HepG2 (cell line): ENCODE results near the gene GABRA4. TPM values are rescaled to one million over a fixed set of nuclear protein-coding genes. Genes with fewer than 3 reads are reported as not detected.

ENCODE experiments used
- ATAC-seq: fragments of 200-7000 bp; cut with Tn5 transposase; 3 replicates; pipeline ENCODE4 v1.9.1; 2020; ENCODE audit warnings: mild to moderate bottlenecking, moderate library complexity
- BruUV-seq: library from RNA; stranded (reverse); fragments of 400-500 nt; replicated peaks from 2 replicates; lab custom pipeline; 2021; lab: Mats Ljungman, UMichigan
- CTCF ChIA-PET: fragments of 300-600 bp; formaldehyde crosslinking; extraction: SDS; loops from one replicate; lab custom pipeline; 2021; ENCODE audit warnings: low total read pairs, inconsistent platforms, low intra/inter-chr PET ratio; lab: Yijun Ruan, JAX
- POLR2A ChIA-PET: fragments of 350-600 bp; sonication (Branson Sonifier 250); formaldehyde crosslinking; loops from one replicate; lab custom pipeline; 2020; ENCODE audit warnings: antibody characterized with exemption, inconsistent platforms; lab: Yijun Ruan, JAX
- DNase-seq: peaks from one replicate; pipeline ENCODE4 v3.0.0-alpha.2; 2015; ENCODE audit warnings: low spot score
- FAIRE-seq: peaks from 3 replicates; lab custom pipeline; 2011; peaks lifted over from hg19 to GRCh38; lab: Jason Lieb, UNC
- H2AFZ ChIP-seq: one replicate; pipeline ENCODE4 v1.6.1; 2011; ENCODE audit warnings: low read length, inconsistent platforms
- H3K27ac ChIP-seq: fragments of 300-600 bp; 3 replicates; pipeline ENCODE4 v1.8.0; 2011; ENCODE audit warnings: mixed run types, mild to moderate bottlenecking, mixed read lengths, low read length, inconsistent platforms; ENCODE audit not compliant: insufficient read depth; ENCODE audit errors: extremely low read length
- H3K27me3 ChIP-seq, 2 experiments: fragments of 200-600 bp in 1 of 2; 2 replicates in 1 of 2; 3 replicates in 1 of 2; pipeline versions ENCODE4 v1.6.0 to v1.8.0; 2011; ENCODE audit warnings: low read length in 2 of 2, mild to moderate bottlenecking in 2 of 2, moderate library complexity in 2 of 2, inconsistent platforms in 1 of 2; ENCODE audit not compliant: insufficient read depth in 2 of 2, control insufficient read depth in 1 of 2
- H3K36me3 ChIP-seq, 2 experiments: fragments of 200-600 bp in 1 of 2; replicated peaks in 1 of 2; 2 replicates in 1 of 2; 3 replicates in 1 of 2; pipeline versions ENCODE4 v1.5.1 to v1.8.0; 2011; ENCODE audit warnings: low read length in 2 of 2, inconsistent platforms in 1 of 2; ENCODE audit not compliant: insufficient read depth in 2 of 2, control insufficient read depth in 1 of 2
- H3K4me1 ChIP-seq: 2 replicates; pipeline ENCODE4 v1.5.1; 2012; ENCODE audit warnings: low read length, inconsistent platforms; ENCODE audit not compliant: insufficient read depth
- H3K4me2 ChIP-seq: 2 replicates; pipeline ENCODE4 v1.6.0; 2011; ENCODE audit warnings: low read depth, low read length, inconsistent platforms
- H3K4me3 ChIP-seq, 3 experiments: fragments of 200-600 bp in 1 of 3; sonication (generic), shearing (Covaris generic) in 1 of 3; replicated peaks in 1 of 3; 2 replicates each; pipeline ENCODE4 v1.5.1; 2011 to 2016; ENCODE audit warnings: low read length in 3 of 3, inconsistent platforms in 2 of 3, low read depth in 2 of 3, mild to moderate bottlenecking in 2 of 3, control low read depth in 1 of 3, mixed read lengths in 1 of 3; ENCODE audit not compliant: insufficient read depth in 1 of 3
- H3K79me2 ChIP-seq: one replicate; pipeline ENCODE4 v1.6.1; 2011; ENCODE audit warnings: low read length, inconsistent platforms; ENCODE audit not compliant: insufficient read depth
- H3K9ac ChIP-seq: 2 replicates; pipeline ENCODE4 v1.6.0; 2011; ENCODE audit warnings: mild to moderate bottlenecking, low read depth, low read length, inconsistent platforms; ENCODE audit not compliant: insufficient read depth
- H3K9me3 ChIP-seq: 2 replicates; pipeline ENCODE4 v1.5.1; 2012; ENCODE audit warnings: mild to moderate bottlenecking, low read length
- H4K20me1 ChIP-seq: 2 replicates; pipeline ENCODE4 v1.6.0; 2011; ENCODE audit warnings: inconsistent platforms, mild to moderate bottlenecking, low read length, moderate library complexity; ENCODE audit not compliant: insufficient read depth
- ATF7-NPFF ChIP-seq: sonication (generic); formaldehyde crosslinking; IDR thresholded peaks from 2 replicates; pipeline ENCODE4 v1.8.1; 2023; ENCODE audit warnings: mild to moderate bottlenecking, low read depth, missing genetic modification reagents, moderate library complexity
- GATAD2A ChIP-seq: IDR thresholded peaks from 2 replicates; pipeline ENCODE4 v1.6.1; 2016
- RFX5 ChIP-seq: IDR thresholded peaks from 2 replicates; pipeline ENCODE4 v1.6.1; 2011; ENCODE audit warnings: low read depth, low read length, improper control_type of control experiment
- SPEN ChIP-seq: sonication (generic); formaldehyde crosslinking; IDR thresholded peaks from 2 replicates; pipeline ENCODE4 v1.5.1; 2020; ENCODE audit warnings: low read depth, mild to moderate bottlenecking, missing genetic modification reagents
- ZMYM2 ChIP-seq: sonication (generic); formaldehyde crosslinking; IDR thresholded peaks from 2 replicates; pipeline ENCODE4 v1.8.0; 2022; ENCODE audit warnings: mild to moderate bottlenecking, missing genetic modification reagents
- ZNF33A ChIP-seq: sonication (generic); formaldehyde crosslinking; IDR thresholded peaks from 2 replicates; pipeline ENCODE4 v1.5.1; 2020; ENCODE audit warnings: missing genetic modification reagents, mild to moderate bottlenecking, moderate library complexity, borderline replicate concordance
- ZNF556 ChIP-seq: sonication (generic); formaldehyde crosslinking; IDR thresholded peaks from 2 replicates; pipeline ENCODE4 v1.4.0; 2020; ENCODE audit warnings: mild to moderate bottlenecking, missing genetic modification reagents, borderline replicate concordance
- ZNF563 ChIP-seq: sonication (generic); formaldehyde crosslinking; IDR thresholded peaks from 2 replicates; pipeline ENCODE4 v1.8.0; 2022; ENCODE audit warnings: mild to moderate bottlenecking, moderate library complexity, missing genetic modification reagents
- ZSCAN31 ChIP-seq: sonication (generic); formaldehyde crosslinking; IDR thresholded peaks from 2 replicates; pipeline ENCODE4 v1.5.0; 2020; ENCODE audit warnings: low read depth, mild to moderate bottlenecking, missing genetic modification reagents
- WGBS: methylation state at CpG from one replicate; pipeline ENCODE4 v1.1.6; 2017; ENCODE audit warnings: low lambda C conversion rate; 5-methylcytosine and 5-hydroxymethylcytosine counted together
- in situ Hi-C: cut with HindIII; loops from 2 replicates; pipeline ENCODE4 v1.10.0; 2017; ENCODE audit warnings: low pct_unique_long_range_greater_than_20kb; ENCODE audit not compliant: extremely low pct_ligation_motif_present
- intact Hi-C: fragments of 100-400 bp; cut with micrococcal nuclease; formaldehyde crosslinking; loops from one replicate; pipeline ENCODE4 v1.10.0; 2022; ENCODE audit not compliant: unreplicated experiment
- polyA plus RNA-seq, 8 experiments: library from polyadenylated mRNA; depleted of rRNA in 3 of 8; stranded (reverse) in 7 of 8; unstranded in 1 of 8; fragments of >200 nt; fragmentation: Illumina TruSeq in 4 of 8; extraction: Trizol in 4 of 8; gene quantifications; 2 replicates each; pipeline versions ENCODE4 v1.2.1 to v1.2.3, GENCODE V29; 2011 to 2016; ENCODE audit warnings: low read depth in 4 of 8, missing spikeins in 1 of 8, mixed read lengths in 1 of 8; ENCODE audit not compliant: insufficient read depth in 1 of 8
- total RNA-seq, 5 experiments: library from RNA; depleted of rRNA; stranded (reverse); fragments of >200 nt; fragmentation: Illumina TruSeq; extraction: Trizol; gene quantifications; 2 replicates each; pipeline ENCODE4 v1.2.3, GENCODE V29; 2016; ENCODE audit warnings: low read depth in 1 of 5
- TF ChIP-seq, protein P1 (sequence below): sonication (generic); formaldehyde crosslinking; IDR thresholded peaks from 2 replicates; pipeline ENCODE4 v1.4.0; 2020; ENCODE audit warnings: missing genetic modification reagents, mild to moderate bottlenecking, borderline replicate concordance
- TF ChIP-seq, protein P2 (sequence below): sonication (generic); formaldehyde crosslinking; conservative IDR thresholded peaks from 2 replicates; pipeline ENCODE4 v1.8.0; 2022; ENCODE audit warnings: missing genetic modification reagents

The GABRA4 gene
- total and polyA plus RNA-seq, 2 of the 13 experiments (the other 11 are each of a cell fraction or from before 2014, with no cell fraction given) = not detected

DNA sequence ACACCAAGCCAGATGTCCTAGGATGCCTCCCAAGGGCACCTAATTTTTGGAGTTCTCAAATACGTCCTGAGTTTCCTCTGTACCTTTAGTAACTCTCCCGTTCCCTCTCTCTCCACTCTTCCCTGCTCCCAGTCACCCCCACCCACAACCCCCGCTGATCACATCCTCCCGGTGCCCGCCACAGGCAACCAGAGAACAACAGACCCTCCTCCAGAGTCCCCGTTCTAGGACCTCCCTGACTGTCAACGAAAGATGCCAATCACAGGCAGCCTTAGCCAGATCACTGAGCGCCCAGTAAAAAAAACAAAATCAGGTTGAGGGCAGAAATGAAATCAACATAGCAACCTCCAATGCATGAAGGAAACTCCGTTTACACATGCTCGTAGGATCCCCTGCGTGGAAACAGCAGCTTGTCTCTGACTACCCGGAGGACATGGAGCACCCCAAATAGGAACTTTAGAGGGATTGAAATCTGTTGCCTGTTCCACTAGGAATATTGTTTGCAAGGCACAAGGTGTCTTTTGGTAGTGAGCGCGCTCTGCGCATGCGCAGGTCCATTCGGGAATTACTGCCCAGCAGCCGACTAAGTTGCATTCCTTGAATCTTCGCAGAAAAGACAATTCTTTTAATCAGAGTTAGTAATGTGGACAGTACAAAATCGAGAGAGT lies 37.8 kb upstream of the GABRA4 start, which contains the start of gene GABRB1:
Gene GABRB1, plus strand, starts transcription at position 557 of the 668 bp plus-strand sequence.
- ChIA-PET CTCF (interaction anchor here (2.6 to 3.8 kb wide), 2 partner anchors 99 to 187 kb away, joined by 14 to 22 read pairs; no protein-coding TSS in a partner anchor), POLR2A (no interaction called here)
- H3K36me3 ChIP-seq = no peaks in the 10 kb centered on the region
- peak within 1 kb of the TSS; percentile 51 to 73 (median 51) for H3K4me3 ChIP-seq
- peaks cover 16% of the 10 kb centered on the region for H3K4me1 ChIP-seq
- in situ Hi-C loops = loop anchor here (10.0 kb wide), 1 partner anchor 96 kb away; no protein-coding TSS in a partner anchor
- ATAC-seq (peak; percentile 11; the same call in 2 of the 3 replicates), DNase-seq (no peak), FAIRE-seq (no peak)
- peak within 1 kb of the TSS; percentile 88 for H2AFZ ChIP-seq
- TF ChIP-seq ZSCAN31 (peak; percentile 88; the same call in 1 of the 2 replicates), RFX5 (0 out of 2 replicates have a peak, but pooled peaks have one; percentile 16), SPEN (no peak)
- TF ChIP-seq, protein P1, sequence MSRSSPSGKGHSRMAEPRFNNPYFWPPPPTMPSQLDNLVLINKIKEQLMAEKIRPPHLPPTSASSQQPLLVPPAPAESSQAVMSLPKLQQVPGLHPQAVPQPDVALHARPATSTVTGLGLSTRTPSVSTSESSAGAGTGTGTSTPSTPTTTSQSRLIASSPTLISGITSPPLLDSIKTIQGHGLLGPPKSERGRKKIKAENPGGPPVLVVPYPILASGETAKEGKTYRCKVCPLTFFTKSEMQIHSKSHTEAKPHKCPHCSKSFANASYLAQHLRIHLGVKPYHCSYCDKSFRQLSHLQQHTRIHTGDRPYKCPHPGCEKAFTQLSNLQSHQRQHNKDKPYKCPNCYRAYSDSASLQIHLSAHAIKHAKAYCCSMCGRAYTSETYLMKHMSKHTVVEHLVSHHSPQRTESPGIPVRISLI (CRISPR knock-in tag) = peak; percentile 19; the same call in 1 of the 2 replicates
- no peaks in the 10 kb centered on the region for H4K20me1 ChIP-seq
- peak within 1 kb of the TSS; percentile 21; the same call in 1 of the 2 replicates for H3K9ac ChIP-seq
- intact Hi-C loops = loop anchor here (10.0 kb wide), 1 partner anchor 354 kb away; no protein-coding TSS in a partner anchor
- WGBS = 9% methylated on average over 20 of the region's 20 CpGs
- H3K27me3 ChIP-seq = peaks cover 0 to 9% of the 10 kb centered on the region in 2 experiments; a peak in 2 of 5 replicates
- BruUV-seq = no TSS peak
- no peaks in the 10 kb centered on the region for H3K9me3 ChIP-seq
- no peaks in the 10 kb centered on the region for H3K79me2 ChIP-seq
- H3K27ac ChIP-seq = no peak within 1 kb of the TSS
- peak within 1 kb of the TSS; percentile 85 for H3K4me2 ChIP-seq

DNA sequence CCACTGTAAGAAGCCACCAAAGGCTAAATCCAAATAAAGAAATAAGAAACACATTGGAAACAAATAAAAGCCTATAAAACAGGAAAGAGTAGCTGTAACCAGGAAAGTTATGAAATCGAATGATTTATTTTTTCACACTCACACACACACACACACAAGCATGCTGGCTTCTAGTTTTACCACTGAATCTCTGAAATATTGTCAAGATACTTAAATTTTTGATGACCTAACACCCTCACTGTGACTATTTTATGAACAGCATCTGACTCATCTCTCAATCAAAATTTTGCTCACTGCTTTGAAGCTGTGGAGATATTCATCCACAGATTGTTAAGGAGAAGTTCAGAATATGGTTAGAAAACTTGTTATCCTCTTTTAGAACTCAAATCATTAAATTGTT lies 24.1 kb upstream of the GABRA4 start:
- Histone ChIP-seq H3K27me3 (no peaks in the 10 kb centered on the region), H3K4me1 (no peaks in the 10 kb centered on the region), H4K20me1 (no peaks in the 10 kb centered on the region), H3K79me2 (no peaks in the 10 kb centered on the region), H3K36me3 (no peaks in the 10 kb centered on the region), H2AFZ (no peak overlapping the region), H3K9ac (no peak overlapping the region), H3K9me3 (no peaks in the 10 kb centered on the region), H3K4me3 (no peak overlapping the region), H3K4me2 (no peak overlapping the region), H3K27ac (no peak overlapping the region)
- DNase-seq = no peak
- BruUV-seq = no TSS peak
- no peak for FAIRE-seq
- CTCF ChIA-PET = no interaction called here
- POLR2A ChIA-PET = no interaction called here
- intact Hi-C loops (no loop called here), in situ Hi-C loops (no loop called here)
- WGBS = 0% methylated on average over 1 of the region's 1 CpG
- no peak for ATAC-seq
- TF ChIP-seq ZNF556 (CRISPR knock-in tag) (no peak), ZNF563 (CRISPR knock-in tag) (no peak), ZNF33A (no peak), GATAD2A (CRISPR knock-in tag) (no peak), ZMYM2 (CRISPR knock-in tag) (no peak), ATF7-NPFF (CRISPR knock-in tag) (no peak)
- TF ChIP-seq, protein P2, sequence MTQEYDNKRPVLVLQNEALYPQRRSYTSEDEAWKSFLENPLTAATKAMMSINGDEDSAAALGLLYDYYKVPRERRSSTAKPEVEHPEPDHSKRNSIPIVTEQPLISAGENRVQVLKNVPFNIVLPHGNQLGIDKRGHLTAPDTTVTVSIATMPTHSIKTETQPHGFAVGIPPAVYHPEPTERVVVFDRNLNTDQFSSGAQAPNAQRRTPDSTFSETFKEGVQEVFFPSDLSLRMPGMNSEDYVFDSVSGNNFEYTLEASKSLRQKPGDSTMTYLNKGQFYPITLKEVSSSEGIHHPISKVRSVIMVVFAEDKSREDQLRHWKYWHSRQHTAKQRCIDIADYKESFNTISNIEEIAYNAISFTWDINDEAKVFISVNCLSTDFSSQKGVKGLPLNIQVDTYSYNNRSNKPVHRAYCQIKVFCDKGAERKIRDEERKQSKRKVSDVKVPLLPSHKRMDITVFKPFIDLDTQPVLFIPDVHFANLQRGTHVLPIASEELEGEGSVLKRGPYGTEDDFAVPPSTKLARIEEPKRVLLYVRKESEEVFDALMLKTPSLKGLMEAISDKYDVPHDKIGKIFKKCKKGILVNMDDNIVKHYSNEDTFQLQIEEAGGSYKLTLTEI = no peak
